ENCODE measurements around the gene WWC2. TPM values are rescaled to one million over a fixed set of nuclear protein-coding genes. Genes with fewer than 3 reads are reported as not detected.

The WWC2 gene
- total RNA-seq (14.3 and 30.2 TPM in 2 replicates), polyA plus RNA-seq (18.8 and 24.3 TPM in 2 replicates)

DNA sequence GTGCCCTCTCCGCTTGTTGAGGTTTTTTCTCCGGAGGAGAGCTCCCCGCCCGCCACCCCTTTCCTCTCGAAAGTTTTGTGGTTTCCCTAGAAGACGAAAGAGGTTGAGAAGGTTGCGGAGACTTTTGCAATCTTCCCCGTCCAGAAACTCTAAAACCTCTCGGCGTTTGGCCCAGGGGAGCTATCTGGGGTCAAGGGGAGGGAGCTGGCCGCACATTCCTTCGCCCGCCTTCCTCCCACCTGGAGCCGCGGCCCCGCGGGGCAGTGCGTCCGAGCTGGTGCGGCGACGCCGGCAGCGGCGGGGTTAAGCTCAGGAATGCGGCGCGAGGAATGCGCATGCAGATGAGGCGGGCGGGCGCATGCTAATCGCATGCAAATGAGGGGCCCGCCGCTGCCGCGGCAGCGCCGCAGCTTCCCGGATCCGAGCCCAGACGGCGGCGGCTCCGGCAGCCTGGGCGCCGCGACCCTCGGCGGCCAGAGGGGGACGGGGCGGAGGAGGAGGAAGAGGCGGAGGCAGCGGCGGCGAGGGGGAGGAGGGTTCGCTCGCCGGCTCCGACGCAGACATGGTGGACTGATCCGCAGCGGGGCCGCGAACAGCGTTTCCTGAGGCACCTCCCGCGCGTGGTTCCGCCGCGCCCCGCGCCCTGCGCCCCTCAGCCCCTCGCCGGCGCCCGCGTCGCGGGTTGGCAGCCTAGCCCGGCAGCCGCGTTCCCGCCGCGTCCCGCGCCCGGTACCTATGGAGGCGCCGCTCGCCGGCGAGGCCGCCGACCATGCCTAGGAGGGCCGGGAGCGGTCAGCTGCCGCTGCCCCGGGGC is at the start of gene WWC2:
Gene WWC2, plus strand, starts transcription at position 535 of the 814 bp plus-strand sequence. Its CDS starts 235 bp downstream, at position 770.
- Histone ChIP-seq H3K4me3 (peak within 1 kb of the TSS; percentile 71), H3K27me3 (peaks cover 20% of the 10 kb centered on the region), H3K36me3 (no peaks in the 10 kb centered on the region), H3K4me1 (ENCODE audit: low read depth) (peaks cover 13% of the 10 kb centered on the region), H3K27ac (peak within 1 kb of the TSS; percentile 79), H3K9me3 (ENCODE audit: low read depth) (no peaks in the 10 kb centered on the region)
- no peak for TF ChIP-seq CTCF (IDR thresholded peaks at IDR 0.05; ENCODE audit: low read depth, low read length)
- peak; percentile 97 for DNase-seq (ENCODE audit: low read depth in 1 of 2, low spot score in 1 of 2)

DNA sequence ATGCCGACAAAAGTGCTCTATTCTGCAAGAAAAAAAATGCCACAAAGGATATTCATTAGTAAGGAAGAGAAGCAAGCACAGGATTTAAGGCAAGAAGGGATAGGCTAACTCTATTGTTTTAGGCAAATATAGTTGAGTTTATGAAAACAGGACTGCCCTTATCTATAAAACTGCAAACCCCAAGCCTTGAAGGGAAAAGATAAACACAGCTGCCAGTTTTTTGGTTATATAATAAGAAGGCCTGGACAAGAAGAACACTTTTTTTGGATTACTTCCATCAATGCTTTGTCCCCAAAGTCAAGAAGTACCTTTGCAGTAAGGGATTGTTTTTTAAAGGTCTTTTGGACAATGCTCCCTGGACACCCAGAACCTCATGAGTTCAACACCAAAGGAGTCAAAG is 45.4 kb upstream of the WWC2 start:
- no peaks in the 10 kb centered on the region for H3K27me3 ChIP-seq
- TF ChIP-seq CTCF (IDR thresholded peaks at IDR 0.05; ENCODE audit: low read depth, low read length): no peak
- no peak overlapping the region for H3K27ac ChIP-seq
- H3K9me3 ChIP-seq (ENCODE audit: low read depth): no peaks in the 10 kb centered on the region
- H3K36me3 ChIP-seq: no peaks in the 10 kb centered on the region
- H3K4me3 ChIP-seq: no peak overlapping the region
- no peak for DNase-seq (ENCODE audit: low read depth in 1 of 2, low spot score in 1 of 2)
- H3K4me1 ChIP-seq (ENCODE audit: low read depth): no peaks in the 10 kb centered on the region

- no peak for DNase-seq (ENCODE audit: low read depth in 1 of 2, low spot score in 1 of 2)
- TF ChIP-seq CTCF (IDR thresholded peaks at IDR 0.05; ENCODE audit: low read depth, low read length): no peak
- Histone ChIP-seq H3K27me3 (no peaks in the 10 kb centered on the region), H3K9me3 (ENCODE audit: low read depth) (no peaks in the 10 kb centered on the region), H3K36me3 (no peaks in the 10 kb centered on the region), H3K4me3 (no peak overlapping the region), H3K4me1 (ENCODE audit: low read depth) (no peaks in the 10 kb centered on the region), H3K27ac (no peak overlapping the region)
Observed at GRCh38 chr4:183057255-183057654, 41.8 kb upstream of the WWC2 start.

DNA sequence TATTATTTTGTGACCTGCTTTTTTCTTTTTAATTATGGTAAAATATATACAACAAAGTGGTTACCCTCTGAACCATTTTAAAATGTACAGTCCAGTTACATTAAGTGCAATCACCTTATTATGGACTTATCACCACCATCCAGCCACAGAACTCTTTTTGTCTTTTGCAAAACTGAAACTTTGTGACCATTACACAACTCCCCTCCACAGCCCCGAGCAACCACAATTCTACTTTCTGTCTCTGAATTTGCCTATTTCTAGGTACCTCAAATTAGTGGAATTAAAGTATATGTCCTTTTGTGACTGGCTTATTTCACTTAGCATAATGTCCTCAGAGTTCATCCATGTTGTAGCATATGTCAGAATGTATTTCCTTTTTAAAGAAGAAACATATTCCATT is 39.3 kb upstream of the WWC2 start:
- no peaks in the 10 kb centered on the region for H3K36me3 ChIP-seq
- TF ChIP-seq CTCF (IDR thresholded peaks at IDR 0.05; ENCODE audit: low read depth, low read length): no peak
- no peaks in the 10 kb centered on the region for H3K4me1 ChIP-seq (ENCODE audit: low read depth)
- H3K27ac ChIP-seq: no peak overlapping the region
- no peaks in the 10 kb centered on the region for H3K27me3 ChIP-seq
- H3K4me3 ChIP-seq: no peak overlapping the region
- no peaks in the 10 kb centered on the region for H3K9me3 ChIP-seq (ENCODE audit: low read depth)
- DNase-seq (ENCODE audit: low read depth in 1 of 2, low spot score in 1 of 2): no peak

- Histone ChIP-seq H3K36me3 (no peaks in the 10 kb centered on the region), H3K27ac (no peak overlapping the region), H3K27me3 (no peaks in the 10 kb centered on the region), H3K4me3 (no peak overlapping the region), H3K4me1 (ENCODE audit: low read depth) (no peaks in the 10 kb centered on the region), H3K9me3 (ENCODE audit: low read depth) (no peaks in the 10 kb centered on the region)
- no peak for TF ChIP-seq CTCF (IDR thresholded peaks at IDR 0.05; ENCODE audit: low read depth, low read length)
- DNase-seq (ENCODE audit: low read depth in 1 of 2, low spot score in 1 of 2): no peak
Observed at GRCh38 chr4:183068502-183068901, 30.6 kb upstream of the WWC2 start.

Data from cardiac muscle cell (in vitro differentiated cells and primary cell).